Epithelial cell of proximal tubule (primary cell): Measurements from ENCODE around the gene ATG4D. TPM values are rescaled to one million over a fixed set of nuclear protein-coding genes. Genes with fewer than 3 reads are reported as not detected.
A peak's percentile ranks its signal among the peaks of the same experiment; 100 is the strongest.
"Not testable (repeated sequence)": the region's sequence is repeated elsewhere in the genome, so short reads cannot be mapped to it uniquely, and the experiment has no call there.

Experiments
- DNase-seq: peaks from one replicate; pipeline ENCODE4 v3.0.0-alpha.2; 2011; ENCODE audit warnings: low read depth
- H3K4me3 ChIP-seq: 2 replicates; pipeline ENCODE4 v1.5.1; 2011; ENCODE audit warnings: low read depth, mild to moderate bottlenecking, low read length
- total RNA-seq: library from RNA; depleted of rRNA; stranded (reverse); fragments of >200 nt; gene quantifications from 2 replicates; pipeline ENCODE4 v1.2.3, GENCODE V29; 2015
- TF ChIP-seq, protein P1 (sequence below): conservative IDR thresholded peaks from 2 replicates; pipeline ENCODE4 v1.5.1; 2012; ENCODE audit warnings: low read depth, mild to moderate bottlenecking, low read length

ATG4D gene
- total RNA-seq, 1 donor from 2014 or later, result 31.4 TPM

- H3K4me3 ChIP-seq, result no peak overlapping the region
- DNase-seq, result no peak
- TF ChIP-seq, protein P1, sequence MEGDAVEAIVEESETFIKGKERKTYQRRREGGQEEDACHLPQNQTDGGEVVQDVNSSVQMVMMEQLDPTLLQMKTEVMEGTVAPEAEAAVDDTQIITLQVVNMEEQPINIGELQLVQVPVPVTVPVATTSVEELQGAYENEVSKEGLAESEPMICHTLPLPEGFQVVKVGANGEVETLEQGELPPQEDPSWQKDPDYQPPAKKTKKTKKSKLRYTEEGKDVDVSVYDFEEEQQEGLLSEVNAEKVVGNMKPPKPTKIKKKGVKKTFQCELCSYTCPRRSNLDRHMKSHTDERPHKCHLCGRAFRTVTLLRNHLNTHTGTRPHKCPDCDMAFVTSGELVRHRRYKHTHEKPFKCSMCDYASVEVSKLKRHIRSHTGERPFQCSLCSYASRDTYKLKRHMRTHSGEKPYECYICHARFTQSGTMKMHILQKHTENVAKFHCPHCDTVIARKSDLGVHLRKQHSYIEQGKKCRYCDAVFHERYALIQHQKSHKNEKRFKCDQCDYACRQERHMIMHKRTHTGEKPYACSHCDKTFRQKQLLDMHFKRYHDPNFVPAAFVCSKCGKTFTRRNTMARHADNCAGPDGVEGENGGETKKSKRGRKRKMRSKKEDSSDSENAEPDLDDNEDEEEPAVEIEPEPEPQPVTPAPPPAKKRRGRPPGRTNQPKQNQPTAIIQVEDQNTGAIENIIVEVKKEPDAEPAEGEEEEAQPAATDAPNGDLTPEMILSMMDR, result no peak
These were observed 9.9 kb upstream of the ATG4D start for GRCh38 chr19:10533646-10534386.

DNA sequence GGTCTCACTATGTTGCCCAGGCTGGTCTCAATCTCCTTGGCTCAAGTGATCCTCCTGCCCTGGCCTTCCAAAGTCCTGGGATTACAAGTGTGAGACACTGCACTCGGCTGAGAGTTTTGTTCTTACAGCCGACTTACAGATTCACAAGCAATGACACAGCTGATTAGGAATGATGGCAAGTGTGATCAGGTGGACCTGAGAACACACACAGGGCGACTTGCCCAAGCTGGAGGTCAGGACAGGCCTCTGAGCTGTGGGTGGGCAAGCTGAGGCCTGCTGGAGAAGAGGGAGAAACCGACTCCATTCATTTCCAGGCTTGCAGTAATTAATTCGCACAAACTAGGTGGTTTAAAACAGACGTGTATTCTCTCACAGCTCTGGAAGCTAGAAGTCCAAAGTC is 8.1 kb upstream of the ATG4D start:
- H3K4me3 ChIP-seq, result no peak overlapping the region
- TF ChIP-seq, protein P1, result no peak
- no peak for DNase-seq

GRCh38 chr19:10537668-10538067 is 6.0 kb upstream of the ATG4D start:
- TF ChIP-seq, protein P1, result no peak

DNA sequence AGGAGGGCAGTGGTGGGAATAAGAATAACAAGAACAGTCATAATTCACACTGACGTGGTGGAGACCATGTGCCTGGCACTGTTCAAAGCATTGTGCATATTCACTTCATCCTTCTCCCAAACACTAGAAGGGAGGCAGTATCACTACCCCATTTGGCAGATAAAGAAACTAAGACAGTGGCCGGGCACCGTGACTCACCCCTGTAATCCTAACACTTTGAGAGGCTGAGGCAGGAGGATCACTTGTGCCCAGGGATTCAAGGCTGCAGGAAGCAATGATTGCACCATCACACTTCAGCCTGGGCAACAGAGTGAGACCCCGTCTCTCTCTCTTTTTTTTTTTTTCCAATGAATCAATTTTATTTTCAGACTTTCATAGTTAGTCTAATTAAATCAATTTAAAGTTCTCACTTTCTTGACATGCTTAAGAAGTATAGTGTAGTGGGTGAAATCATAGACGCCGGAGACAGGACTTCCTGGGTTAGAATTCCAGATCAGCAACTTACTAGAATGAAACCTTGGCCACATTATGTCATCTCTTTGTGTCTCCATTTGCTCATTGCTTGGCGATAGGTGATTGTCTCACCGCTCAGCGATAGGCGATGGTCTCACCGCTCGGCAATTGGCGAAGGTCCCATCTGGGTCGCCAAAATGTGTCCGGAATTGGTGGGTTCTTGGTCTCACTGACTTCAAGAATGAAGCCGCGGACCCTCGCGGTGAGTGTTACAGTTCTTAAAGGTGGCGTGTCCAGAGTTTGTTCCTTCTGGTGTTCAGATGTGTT is 5.3 kb upstream of the ATG4D start:
- no peak for DNase-seq
- TF ChIP-seq, protein P1, result no peak
- no peak overlapping the region for H3K4me3 ChIP-seq

More at GRCh38 chr19:10537668-10538067, 6.0 kb upstream of the ATG4D start:
- DNase-seq, result no peak
- no peak overlapping the region for H3K4me3 ChIP-seq

DNA sequence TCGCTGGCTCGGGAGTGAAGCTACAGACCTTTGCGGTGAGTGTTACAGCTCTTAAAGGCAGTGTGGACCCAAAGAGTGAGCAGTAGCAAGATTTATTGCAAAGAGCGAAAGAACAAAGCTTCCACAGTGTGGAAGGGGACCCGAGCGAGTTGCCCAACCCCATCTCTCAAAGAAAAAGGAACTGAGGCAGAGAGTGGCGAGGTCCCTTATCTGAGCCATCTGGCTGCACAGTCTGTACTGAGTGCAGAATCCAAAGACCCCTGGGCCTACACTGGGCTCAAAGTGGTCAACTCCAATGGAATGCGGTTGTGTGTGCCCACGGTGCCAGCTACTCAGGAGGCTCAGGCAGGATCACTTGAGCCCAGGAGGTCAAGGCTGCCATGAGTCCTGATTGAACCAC is 4.7 kb upstream of the ATG4D start:
- not testable (repeated sequence) for H3K4me3 ChIP-seq, DNase-seq

- TF ChIP-seq, protein P1, result no peak
- H3K4me3 ChIP-seq, result peak overlapping the region; percentile 73
- DNase-seq, result no peak
These were observed 665 bp upstream of the ATG4D start for GRCh38 chr19:10543059-10543419.

DNA sequence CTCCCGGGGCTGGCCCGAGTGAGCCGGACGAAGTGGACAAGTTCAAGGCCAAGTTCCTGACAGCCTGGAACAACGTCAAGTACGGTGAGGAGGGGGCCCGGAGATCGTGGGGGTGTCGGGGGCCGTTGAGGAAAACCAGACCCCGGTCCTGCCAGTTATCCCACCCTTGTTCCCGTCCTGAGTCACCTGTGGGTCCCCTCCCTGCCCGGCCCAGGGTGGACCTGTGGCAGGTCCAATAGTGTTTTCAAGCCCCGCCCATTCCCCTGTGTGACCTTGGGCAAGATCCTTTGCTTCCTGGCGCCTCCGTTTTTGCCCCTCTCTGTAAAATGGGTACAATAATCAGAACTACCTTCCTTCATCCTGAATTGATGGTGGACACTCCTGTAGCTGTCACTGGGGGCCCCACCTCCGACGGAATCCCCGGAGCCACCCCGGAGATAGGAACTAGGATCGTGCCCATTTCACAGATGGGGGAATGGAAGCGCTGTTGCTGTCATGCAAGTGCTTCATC is 593 bp downstream of the ATG4D start:
- peak overlapping the region; percentile 73 for H3K4me3 ChIP-seq
- TF ChIP-seq, protein P1, result no peak

More for the DNA sequence above, 593 bp downstream of the ATG4D start:
- DNase-seq, result no peak
